GM19351 (cell line): ENCODE results near the gene WDR4.
"Not testable (repeated sequence)": the region's sequence is repeated elsewhere in the genome, so short reads cannot be mapped to it uniquely, and the experiment has no call there.

Experiments used
- ATAC-seq: cut with Tn5 transposase; IDR thresholded peaks from one replicate; pipeline ENCODE4 v1.9.1; 2021; ENCODE audit warnings: mild to moderate bottlenecking, moderate library complexity; ENCODE audit not compliant: unreplicated experiment

WDR4 gene, protein sequence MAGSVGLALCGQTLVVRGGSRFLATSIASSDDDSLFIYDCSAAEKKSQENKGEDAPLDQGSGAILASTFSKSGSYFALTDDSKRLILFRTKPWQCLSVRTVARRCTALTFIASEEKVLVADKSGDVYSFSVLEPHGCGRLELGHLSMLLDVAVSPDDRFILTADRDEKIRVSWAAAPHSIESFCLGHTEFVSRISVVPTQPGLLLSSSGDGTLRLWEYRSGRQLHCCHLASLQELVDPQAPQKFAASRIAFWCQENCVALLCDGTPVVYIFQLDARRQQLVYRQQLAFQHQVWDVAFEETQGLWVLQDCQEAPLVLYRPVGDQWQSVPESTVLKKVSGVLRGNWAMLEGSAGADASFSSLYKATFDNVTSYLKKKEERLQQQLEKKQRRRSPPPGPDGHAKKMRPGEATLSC

DNA sequence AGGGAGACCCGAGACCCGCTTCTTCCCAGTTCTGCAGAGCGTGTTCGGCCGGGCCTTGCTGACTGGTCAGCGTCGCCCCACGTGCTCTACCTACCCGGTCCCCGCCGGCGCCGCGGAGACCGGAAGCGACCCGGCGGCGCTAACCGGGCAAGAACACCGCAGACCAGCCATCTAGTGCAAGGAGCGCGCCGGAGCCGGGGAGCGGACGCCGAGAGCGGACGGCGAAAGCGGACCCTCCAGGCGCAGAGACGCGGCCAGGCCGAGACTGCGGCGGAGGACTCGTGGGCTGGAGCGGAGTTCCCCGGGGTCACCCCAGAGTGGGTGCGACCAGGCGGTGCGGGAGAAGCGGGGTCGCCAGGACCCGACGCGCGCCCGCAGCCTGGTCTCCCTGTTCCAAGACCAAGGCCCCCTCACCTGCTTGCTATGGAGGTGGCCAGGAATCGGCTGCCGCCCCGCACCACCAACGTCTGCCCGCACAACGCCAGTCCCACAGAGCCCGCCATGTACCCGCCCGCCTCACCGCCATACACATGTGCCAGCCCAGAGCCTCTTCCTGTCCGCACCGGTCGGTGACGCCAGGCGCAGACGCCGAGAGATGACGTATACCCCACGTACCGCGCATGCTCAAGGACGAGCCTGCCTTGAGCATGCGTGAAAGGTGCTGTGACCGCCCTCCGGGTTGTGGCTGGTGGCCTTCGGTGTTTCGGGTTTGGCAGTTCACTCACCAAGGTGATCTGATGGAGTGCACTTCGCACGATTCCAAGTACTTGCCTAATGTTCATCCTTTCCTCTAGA, at the start of gene WDR4:
TSS of gene WDR4 (minus strand) at position 547 of the 795 bp plus-strand sequence. CDS start at position 503, 44 bp downstream.
- ATAC-seq = peak; percentile 83

DNA sequence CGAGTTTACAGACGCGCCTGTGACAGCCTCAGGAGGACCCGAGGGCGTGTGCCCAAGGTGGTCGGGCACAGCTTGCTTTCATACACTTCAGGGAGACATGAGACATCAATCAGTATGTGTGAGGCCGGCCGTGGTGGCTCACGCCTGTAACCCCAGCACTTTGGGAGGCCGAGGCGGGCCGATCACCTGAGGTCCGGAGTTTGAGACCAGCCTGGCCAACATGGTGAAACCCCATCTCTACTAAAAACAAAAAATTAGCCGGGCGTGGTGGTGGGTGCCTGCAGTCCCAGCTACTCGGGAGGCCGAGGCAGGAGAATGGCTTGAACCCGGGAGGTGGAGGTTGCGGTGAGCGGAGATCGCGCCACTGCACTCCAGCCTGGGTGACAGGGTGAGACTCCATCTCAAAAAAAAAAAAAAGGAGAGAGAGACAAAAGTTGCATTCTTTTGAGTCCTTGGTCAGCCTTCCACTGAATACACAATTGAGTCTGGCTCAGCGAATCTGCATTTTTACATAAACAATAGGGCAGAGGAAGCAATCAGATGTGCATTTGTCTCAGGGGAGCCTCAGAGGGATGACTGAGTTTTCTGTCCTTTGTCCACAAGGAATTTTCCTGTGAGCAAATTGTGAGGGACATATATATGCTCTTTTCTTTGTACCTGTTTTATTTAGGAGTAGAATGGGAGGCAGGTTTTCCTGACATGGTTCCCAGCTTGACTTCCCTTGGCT, 48.3 kb upstream of the WDR4 start:
- not testable (repeated sequence) for ATAC-seq

DNA sequence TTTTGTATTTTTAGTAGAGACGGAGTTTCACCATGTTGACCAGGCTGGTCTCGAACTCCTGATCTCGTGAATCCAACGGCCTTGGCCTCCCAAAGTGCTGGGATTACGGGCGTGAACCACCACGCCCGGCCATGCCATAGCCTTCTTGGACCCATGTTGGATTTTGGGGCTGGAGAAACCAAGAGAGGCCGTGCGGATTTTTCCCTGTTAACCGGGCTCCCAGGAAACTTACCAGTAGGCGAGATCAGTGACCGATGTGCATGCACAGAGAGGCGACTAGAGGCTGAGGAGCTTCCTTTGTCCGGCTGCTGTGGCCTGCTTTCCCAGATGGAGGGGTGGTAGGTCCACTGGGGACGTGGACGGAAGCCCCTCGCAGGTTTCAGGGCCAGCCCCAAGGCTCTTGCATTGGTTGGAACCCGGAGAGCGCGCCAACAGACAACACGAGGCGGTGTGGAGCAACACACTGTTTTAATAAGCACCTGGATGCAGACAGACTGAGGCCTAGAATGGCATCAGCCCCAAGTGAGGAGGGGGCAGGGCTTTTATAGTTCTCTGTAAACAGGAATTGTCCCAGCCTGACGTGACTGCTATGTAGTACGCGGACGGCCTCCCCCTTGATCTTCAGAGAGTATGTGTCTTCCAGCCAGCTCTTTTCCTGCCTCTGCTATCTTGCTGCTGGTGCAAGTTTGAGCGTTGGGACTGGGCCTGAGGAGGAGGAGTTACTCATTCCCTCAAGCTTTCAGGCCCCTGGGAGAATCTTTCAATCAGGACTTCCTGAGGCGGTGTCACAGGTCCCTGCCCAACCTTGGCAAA, 46.0 kb upstream of the WDR4 start, which contains the start of gene ERVH48-1:
TSS of gene ERVH48-1 (minus strand) at position 517 of the 813 bp plus-strand sequence. CDS start 6,624 bp downstream, outside the sequence.
- no peak for ATAC-seq

DNA sequence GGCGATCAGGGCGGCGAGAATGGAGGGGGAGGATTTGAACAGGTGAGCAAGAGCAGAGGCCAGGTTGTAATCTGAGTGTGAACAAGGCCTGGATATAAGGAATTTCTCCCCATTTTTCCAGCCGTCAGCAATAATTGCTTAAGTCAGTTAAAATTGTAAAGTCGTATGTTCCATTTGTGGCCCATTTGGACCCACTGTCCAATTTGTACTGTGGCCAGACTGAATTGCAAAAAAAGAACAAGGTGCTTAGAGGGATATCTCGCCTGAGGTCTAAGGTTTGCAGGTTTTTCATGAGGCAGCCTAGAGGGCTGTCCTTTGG, 45.1 kb upstream of the WDR4 start:
- ATAC-seq = no peak

DNA sequence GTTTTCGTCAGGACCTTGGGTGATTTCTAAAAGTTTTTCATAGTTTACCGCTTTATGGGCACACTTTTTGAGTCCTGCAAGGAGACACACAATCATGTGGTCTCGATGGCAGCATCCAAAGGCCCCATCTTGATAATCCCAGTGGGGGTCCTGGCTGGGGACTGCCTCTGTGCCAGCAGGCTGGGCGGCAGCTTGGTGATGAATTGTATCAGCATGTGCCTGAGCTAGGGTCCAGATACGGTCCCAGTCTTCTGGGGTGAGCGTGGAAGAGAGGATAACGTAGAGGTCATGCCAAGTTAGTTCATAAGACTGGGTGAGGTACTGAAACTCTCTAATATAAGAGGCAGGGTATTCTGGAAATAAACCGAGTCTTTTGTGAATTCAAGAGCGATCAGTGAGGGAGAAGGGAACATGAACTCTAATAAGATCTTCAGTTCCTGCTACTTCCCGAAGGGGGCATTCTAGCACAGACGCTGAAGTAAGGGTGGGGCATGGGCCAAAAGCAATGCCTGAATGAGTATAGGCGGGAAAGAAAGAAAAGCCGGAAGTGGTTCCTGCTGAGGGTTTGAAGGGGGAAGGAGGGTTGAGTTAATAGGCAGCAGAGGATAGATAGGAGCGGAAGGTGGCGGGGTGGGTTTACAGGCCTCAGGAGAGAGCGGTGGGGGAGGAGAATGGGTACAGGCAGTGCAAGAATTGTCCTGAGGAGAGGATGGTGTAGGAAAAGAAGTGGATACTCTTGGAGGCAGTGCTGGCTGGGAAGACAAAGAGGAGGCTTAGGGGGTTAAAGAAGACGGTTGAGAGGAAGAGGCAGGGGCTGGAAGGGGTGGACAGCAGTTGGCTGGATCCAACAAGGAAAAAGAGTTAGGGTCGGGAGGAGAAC, 44.5 kb upstream of the WDR4 start:
- peak; percentile 55 for ATAC-seq

DNA sequence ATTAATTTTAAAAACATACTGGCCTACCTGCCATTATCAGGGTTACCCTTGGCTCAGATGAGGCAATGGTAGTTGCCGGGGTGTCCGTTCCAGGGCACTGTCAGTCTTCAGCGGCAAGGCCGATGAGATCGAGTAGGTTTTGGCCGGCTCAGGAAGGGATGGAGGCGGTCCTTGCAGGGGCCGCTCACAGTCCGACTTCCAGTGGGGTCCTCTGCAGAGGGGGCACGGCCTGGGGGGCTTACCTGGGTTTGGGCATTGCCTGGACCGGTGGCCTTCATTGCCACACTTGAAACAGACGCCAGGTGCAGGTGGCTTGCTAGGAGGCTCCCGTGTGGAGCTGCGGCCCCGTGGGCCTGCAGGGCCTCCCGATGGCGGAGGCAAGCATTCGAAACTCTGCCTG, 43.6 kb upstream of the WDR4 start:
- ATAC-seq = no peak

DNA sequence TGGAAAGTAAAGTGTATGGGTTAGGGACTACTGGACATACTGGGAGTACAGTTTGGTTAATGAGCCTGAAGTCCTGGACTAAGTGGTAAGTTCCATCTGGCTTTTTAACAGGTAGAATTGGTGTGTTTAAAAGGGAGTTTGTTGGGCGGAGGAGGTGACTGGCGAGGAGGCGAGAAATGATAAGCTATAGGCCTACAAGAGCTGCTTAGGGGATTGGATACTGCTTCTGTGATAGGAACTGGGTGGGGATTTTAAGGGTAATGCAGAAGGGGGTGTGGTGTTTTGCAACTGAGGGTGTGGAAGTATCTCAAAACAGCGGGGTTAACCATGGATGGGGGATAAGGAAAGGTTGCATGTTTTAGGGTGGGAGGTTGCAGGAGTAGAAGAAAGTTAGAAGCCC, 42.6 kb upstream of the WDR4 start:
- no peak for ATAC-seq

DNA sequence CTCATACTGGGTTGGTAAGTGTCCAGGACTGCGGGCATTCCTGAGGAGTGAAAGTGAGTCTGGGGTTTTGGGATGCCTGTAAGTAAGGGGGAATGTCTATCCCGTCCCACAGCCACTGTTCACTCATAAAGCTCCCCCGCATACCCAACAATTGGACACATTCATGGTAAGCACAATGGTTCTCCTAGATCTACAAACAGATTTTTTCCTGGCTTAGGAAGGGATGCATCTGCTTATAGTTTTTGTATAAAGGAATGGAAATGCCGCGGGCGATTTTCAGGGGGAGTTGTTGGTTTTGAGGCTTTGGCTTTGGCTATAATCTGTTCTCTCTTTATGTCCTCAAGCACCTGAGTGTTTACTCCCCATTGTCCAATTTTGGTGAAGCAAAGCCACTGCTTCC, 39.0 kb upstream of the WDR4 start:
- ATAC-seq = no peak

DNA sequence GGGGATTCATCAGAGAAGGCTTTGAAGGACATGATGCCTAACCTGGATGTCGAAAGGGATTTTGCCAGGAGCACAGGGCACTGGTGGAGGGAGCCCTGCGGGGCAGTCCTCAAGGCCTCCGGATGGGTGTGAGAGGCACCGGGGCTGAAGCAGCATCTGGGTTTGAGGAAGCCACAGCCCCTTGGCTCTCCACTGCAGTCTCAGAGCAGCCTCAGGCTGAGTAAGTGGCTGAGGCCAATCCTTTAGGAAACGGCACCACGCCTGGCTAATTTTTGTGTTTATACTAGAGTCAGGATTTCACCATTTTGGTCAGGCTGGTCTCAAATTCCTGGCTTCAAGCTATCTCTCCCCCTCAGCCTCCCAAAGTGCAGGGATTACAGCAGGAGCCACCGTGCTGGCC, 34.1 kb upstream of the WDR4 start:
- ATAC-seq = no peak

DNA sequence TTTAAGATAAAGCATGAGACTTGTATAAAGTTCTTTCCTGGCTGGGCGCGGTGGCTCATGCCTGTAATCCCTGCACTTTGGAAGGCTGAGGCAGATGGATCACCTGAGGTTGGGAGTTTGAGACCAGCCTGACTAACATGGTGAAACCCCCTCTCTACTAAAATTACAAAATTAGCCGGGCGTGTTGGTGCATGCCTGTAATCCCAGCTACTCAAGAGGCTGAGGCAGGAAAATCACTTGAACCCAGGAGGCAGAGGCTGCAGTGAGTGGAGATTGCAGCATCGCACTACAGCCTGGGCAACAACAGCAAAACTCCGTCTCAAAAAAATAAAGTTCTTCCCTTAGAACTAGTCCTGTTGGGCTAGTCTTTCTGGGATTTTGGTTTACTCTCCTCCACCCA, 32.6 kb upstream of the WDR4 start:
- not testable (repeated sequence) for ATAC-seq

DNA sequence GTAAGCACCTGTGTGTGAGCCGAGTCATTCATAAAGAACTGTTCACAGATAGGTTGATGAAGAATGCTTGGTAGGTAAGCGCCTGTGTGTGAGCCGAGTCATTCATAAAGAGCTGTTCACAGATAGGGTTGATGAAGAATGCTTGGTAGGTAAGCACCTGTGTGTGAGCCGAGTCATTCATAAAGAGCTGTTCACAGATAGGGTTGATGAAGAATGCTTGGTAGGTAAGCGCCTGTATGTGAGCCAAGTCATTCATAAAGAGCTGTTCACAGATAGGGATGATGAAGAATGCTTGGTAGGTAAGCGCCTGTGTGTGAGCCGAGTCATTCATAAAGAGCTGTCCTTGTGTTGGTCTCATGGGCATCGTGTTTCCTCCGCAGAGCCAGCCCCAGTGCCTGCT, 29.1 kb upstream of the WDR4 start:
- not testable (repeated sequence) for ATAC-seq

DNA sequence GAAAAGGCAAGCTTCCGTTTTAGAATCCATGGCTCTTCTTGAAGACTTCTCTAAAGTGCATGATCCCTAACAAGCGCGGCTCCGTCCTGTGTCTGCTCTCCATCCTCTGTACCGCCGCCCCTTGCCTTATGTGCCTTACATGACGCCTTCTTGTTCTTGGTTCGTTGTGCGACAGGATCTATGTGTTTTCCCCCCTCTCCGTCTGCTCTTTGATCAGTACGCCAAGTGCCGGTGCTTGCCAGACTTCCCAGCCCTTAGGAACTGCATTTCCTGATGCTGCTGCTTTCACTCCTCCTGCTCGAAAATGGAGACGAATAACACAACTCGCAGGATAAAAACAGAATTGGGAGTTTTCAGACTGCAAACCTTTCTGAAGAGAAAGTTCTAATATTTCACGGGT, 26.9 kb upstream of the WDR4 start:
- no peak for ATAC-seq

DNA sequence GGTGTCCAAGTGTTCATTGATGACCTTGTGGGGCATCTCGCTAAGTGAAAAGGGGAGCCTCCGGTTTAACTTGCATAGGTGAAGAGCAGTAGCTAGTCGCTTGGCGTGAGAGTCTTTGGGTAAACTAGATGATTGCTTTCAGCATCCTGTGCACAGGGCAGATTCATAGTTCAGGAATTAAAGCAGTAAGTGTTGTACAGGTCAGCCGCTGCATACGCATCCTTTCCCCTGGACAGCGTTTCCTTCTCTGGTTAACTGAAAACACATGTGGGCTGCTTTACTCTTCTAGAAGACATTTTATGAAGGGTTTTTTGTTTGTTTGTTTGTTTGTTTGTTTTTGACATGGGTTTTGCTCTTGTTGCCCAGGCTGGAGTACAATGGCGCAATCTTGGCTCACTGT, 25.9 kb upstream of the WDR4 start:
- no peak for ATAC-seq

DNA sequence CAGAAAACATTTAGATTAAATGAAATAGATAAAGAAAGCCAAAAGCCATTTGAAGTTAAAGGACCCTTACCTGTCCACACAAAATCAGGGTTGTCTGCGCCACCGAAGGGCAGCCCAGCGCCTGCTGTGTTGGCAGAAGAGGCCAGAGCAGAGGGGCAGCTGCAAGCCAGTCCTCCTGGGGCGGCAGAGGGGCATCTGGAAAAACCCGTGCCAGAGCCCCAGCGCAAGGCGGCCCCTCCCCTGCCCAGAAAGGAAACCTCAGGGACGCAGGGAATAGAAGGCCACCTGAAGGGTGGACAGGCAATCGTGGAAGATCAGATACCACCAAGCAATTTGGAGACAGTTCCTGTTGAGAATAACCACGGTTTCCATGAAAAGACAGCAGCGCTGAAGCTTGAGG, 24.5 kb upstream of the WDR4 start:
- ATAC-seq = no peak

DNA sequence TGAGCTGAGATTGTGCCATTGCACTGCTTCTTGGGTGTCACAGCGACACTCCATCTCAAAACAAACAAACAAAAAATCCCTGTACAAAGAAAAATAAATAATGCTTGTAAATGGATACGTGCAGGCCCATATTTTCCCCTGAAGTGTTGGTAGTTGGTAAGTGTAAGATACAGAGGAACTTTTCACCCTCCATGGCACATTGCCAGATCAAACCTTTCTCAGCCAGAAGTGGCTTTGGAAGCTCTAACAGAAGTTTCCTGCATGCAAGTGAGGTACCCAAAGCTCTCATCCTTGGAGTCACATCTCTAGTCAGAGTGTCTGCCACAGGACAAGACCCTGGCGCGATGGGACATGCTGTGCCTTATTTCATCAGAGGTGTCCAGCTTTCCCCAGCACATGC, 21.1 kb upstream of the WDR4 start:
- no peak for ATAC-seq

DNA sequence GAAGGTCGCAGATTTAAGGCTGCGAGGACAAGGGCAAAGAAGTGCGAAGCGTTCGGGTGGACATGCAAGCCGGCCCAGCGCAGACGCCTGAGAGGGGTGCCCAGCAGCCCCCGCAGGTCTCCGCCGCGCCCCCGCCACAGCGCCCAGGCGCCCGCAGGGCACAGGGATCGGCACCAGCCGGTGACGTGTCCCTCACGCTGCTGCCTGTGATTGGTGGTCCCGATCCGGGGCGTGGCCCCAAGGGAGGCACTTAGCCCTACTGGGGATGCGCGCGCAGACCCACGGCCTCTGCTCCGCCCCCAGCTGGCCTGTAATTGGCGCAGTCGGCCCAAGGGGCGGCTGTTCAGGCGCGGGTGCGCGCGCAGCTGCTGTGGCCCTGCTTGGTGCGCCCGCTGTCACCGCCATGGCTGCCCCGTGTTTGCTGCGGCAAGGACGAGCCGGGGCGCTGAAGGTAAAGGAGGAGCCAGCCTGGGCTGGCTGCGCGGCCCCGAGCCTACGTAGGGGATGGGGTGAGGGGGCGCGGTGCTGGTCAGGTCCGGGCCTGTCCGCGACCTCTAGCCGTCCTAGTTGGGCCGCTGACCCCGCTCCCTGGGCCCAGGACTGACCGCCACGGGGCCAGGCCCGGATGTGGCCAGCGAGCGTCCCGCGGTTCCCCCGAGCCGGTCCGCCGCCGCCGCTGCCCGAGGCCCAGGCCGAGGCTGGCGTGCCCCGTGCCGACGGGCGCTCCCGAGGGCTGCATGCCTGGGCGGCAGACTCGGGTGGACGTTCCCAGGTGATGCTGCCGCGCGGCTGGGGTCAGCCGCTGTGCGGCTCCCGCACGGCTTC, 13.8 kb upstream of the WDR4 start, which contains the start of gene NDUFV3:
TSS of gene NDUFV3 (plus strand) at position 379 of the 825 bp plus-strand sequence. CDS start at position 404, 25 bp downstream.
- ATAC-seq = peak; percentile 94

DNA sequence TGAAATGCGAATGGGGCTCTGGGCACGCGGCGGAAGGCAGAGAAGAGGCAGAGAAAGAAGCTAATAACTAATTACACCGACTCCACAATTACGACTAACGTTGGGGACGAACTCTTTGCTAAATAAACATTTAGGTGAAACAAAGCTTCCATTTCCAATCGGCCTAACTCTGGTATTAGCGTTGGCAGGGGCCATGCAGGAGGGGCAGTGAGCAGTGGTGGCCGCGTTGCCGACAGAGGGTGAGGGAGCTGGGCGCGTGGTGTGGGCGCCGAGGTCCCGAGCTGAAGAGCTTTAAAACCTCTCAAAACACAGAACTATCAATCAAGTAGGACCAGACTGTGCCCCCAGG, 13.2 kb upstream of the WDR4 start:
- ATAC-seq = peak; percentile 30

DNA sequence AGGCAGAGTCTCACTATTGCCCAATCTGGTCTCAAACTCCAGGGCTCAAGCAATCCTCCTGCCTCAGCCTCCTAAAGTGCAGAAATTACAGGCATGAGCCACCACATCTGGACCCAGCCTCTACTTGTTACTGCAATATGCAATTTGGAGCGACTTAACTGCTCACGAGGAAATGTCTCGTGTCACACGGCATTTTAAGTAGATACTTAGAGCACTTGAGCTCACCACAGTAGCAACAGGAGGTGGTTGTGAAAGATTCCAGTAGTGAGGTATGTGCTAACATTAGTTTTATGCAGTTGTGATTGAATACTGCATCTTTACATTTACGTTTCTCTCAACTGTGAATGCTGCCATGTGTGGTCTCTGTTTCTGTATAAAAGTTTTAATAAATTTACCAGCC, 8.0 kb upstream of the WDR4 start:
- no peak for ATAC-seq

DNA sequence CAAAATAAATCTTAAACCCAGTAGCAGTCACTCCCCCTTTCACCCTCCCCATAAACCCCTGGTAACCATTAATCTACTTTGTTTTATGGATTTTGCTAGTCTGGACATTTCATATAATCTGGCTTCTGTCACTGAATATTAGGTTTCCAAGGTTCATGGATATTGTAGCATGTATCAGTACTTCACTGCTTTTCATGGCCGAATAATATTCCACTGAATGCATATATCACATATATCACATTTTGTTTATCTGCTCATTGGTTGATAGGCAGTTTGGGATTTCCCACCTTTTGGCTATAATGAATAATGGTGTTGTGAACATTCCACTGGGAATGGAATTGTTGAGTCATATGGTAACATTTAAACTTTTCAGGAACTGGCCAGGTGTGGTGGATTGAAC, 4.6 kb upstream of the WDR4 start:
- no peak for ATAC-seq
